H1 (cell line): ENCODE data around the gene VPS51. TPM values are rescaled to one million over a fixed set of nuclear protein-coding genes. Genes with fewer than 3 reads are reported as not detected.

Experiments used
- CTCF ChIA-PET: fragments of 300-600 bp; sonication (Branson Sonifier 250); formaldehyde crosslinking; loops from one replicate; lab custom pipeline; 2021; ENCODE audit not compliant: partially characterized antibody; lab: Charles Lee
- POLR2A ChIA-PET: fragments of 300-600 bp; sonication (Branson Sonifier 250); formaldehyde crosslinking; loops from one replicate; lab custom pipeline; 2021; ENCODE audit warnings: inconsistent platforms; ENCODE audit not compliant: partially characterized antibody; lab: Charles Lee
- DNase-seq, 2 experiments: peaks; one replicate each; pipeline versions ENCODE4 v3.0.0 to v3.0.0-alpha.2; 2010 to 2022; ENCODE audit warnings: low spot score in 2 of 2, low read depth in 1 of 2, mixed read lengths in 1 of 2
- FAIRE-seq: peaks from 2 replicates; lab custom pipeline; 2011; peaks lifted over from hg19 to GRCh38; lab: Jason Lieb, UNC
- H2AFZ ChIP-seq: 2 replicates; pipeline ENCODE4 v1.8.1; 2012; ENCODE audit warnings: low read length, inconsistent platforms
- H2AK5ac ChIP-seq: 2 replicates; pipeline ENCODE4 v1.6.1; 2013; ENCODE audit warnings: low read depth, low read length
- H2BK120ac ChIP-seq: replicated peaks from 2 replicates; pipeline ENCODE3; 2013; ENCODE audit warnings: low read depth, low read length, inconsistent platforms
- H2BK12ac ChIP-seq: 2 replicates; pipeline ENCODE4 v1.6.1; 2013; ENCODE audit warnings: low read depth, low read length
- H2BK15ac ChIP-seq: 2 replicates; pipeline ENCODE4 v1.6.1; 2013; ENCODE audit warnings: low read length
- H2BK20ac ChIP-seq: 2 replicates; pipeline ENCODE4 v1.6.1; 2013; ENCODE audit warnings: low read length
- H2BK5ac ChIP-seq: 2 replicates; pipeline ENCODE4 v1.6.1; 2013; ENCODE audit warnings: low read depth, low read length
- H3K14ac ChIP-seq: 2 replicates; pipeline ENCODE4 v1.6.1; 2013; ENCODE audit warnings: inconsistent platforms; ENCODE audit not compliant: insufficient read length
- H3K18ac ChIP-seq: 2 replicates; pipeline ENCODE4 v1.6.1; 2013; ENCODE audit warnings: low read length; ENCODE audit errors: extremely low read depth
- H3K23ac ChIP-seq: 2 replicates; pipeline ENCODE4 v1.6.1; 2013; ENCODE audit warnings: inconsistent platforms; ENCODE audit not compliant: insufficient read length
- H3K23me2 ChIP-seq: 2 replicates; pipeline ENCODE4 v1.6.1; 2013; ENCODE audit warnings: low read depth, low read length
- H3K27ac ChIP-seq: 2 replicates; pipeline ENCODE4 v1.6.1; 2011; ENCODE audit warnings: low read depth, low read length, inconsistent platforms
- H3K27me3 ChIP-seq, 4 experiments: replicated peaks in 1 of 4; 1 replicate in 1 of 4; 2 replicates in 3 of 4; pipeline versions ENCODE4 v1.6.1 to v1.8.1; 2011 to 2013; ENCODE audit warnings: low read length in 3 of 4, mild to moderate bottlenecking in 3 of 4, inconsistent platforms in 2 of 4, mixed read lengths in 2 of 4, moderate library complexity in 1 of 4; ENCODE audit not compliant: control insufficient read depth in 3 of 4, insufficient read depth in 3 of 4; ENCODE audit errors: extremely low read depth in 1 of 4
- H3K36me3 ChIP-seq, 4 experiments: 2 replicates each; pipeline versions ENCODE4 v1.6.1 to v1.8.1; 2011 to 2013; ENCODE audit warnings: mild to moderate bottlenecking in 4 of 4, low read length in 3 of 4, moderate library complexity in 2 of 4, control low read depth in 1 of 4, inconsistent platforms in 1 of 4; ENCODE audit not compliant: insufficient read depth in 4 of 4, control insufficient read depth in 2 of 4
- H3K4ac ChIP-seq: replicated peaks from 2 replicates; pipeline ENCODE3; 2013; ENCODE audit warnings: low read length, low read depth, mixed read lengths, inconsistent platforms; ENCODE audit not compliant: insufficient read length
- H3K4me1 ChIP-seq, 4 experiments: replicated peaks in 1 of 4; 1 replicate in 1 of 4; 2 replicates in 3 of 4; pipeline versions ENCODE4 v1.6.1 to v1.8.1; 2011 to 2013; ENCODE audit warnings: low read length in 3 of 4, inconsistent platforms in 2 of 4, mixed read lengths in 1 of 4; ENCODE audit not compliant: insufficient read depth in 4 of 4, control insufficient read depth in 3 of 4
- H3K4me2 ChIP-seq, 2 experiments: 2 replicates each; pipeline versions ENCODE4 v1.6.1 to v1.8.1; 2011 to 2013; ENCODE audit warnings: low read depth in 2 of 2, low read length in 2 of 2, control low read depth in 1 of 2, inconsistent platforms in 1 of 2, mild to moderate bottlenecking in 1 of 2; ENCODE audit not compliant: insufficient read depth in 1 of 2
- H3K4me3 ChIP-seq, 4 experiments: fragments of 200-600, 300-600 bp in 1 of 4; sonication (generic), shearing (Covaris generic), sonication (Bioruptor Twin) in 1 of 4; 2 replicates each; pipeline versions ENCODE4 v1.5.1 to v1.8.1; 2011 to 2016; ENCODE audit warnings: low read length in 4 of 4, low read depth in 3 of 4, control low read depth in 2 of 4, inconsistent platforms in 2 of 4, mild to moderate bottlenecking in 2 of 4, mixed read lengths in 1 of 4, moderate library complexity in 1 of 4; ENCODE audit not compliant: insufficient read depth in 2 of 4; ENCODE audit errors: extremely low read depth in 1 of 4
- H3K56ac ChIP-seq: replicated peaks from 2 replicates; pipeline ENCODE3; 2013; ENCODE audit warnings: low read depth, mild to moderate bottlenecking, mixed read lengths, low read length, inconsistent platforms; ENCODE audit not compliant: insufficient read length
- H3K79me1 ChIP-seq: 2 replicates; pipeline ENCODE4 v1.6.1; 2013; ENCODE audit warnings: low read depth, low read length, control low read depth
- H3K79me2 ChIP-seq, 2 experiments: 2 replicates each; pipeline versions ENCODE4 v1.6.1 to v1.8.1; 2012 to 2013; ENCODE audit warnings: low read length in 2 of 2, mild to moderate bottlenecking in 2 of 2, inconsistent platforms in 1 of 2; ENCODE audit not compliant: insufficient read depth in 2 of 2, control insufficient read depth in 1 of 2
- H3K9ac ChIP-seq, 4 experiments: replicated peaks in 1 of 4; 1 replicate in 1 of 4; 2 replicates in 3 of 4; pipeline versions ENCODE4 v1.6.1 to v1.8.1; 2011 to 2013; ENCODE audit warnings: low read depth in 3 of 4, low read length in 3 of 4, control low read depth in 2 of 4, mild to moderate bottlenecking in 2 of 4, moderate library complexity in 2 of 4, inconsistent platforms in 1 of 4; ENCODE audit errors: extremely low read depth in 1 of 4
- H3K9me3 ChIP-seq, 2 experiments: 2 replicates each; pipeline versions ENCODE4 v1.6.1 to v1.8.1; 2012 to 2013; ENCODE audit warnings: mild to moderate bottlenecking in 2 of 2, moderate library complexity in 2 of 2, control low read depth in 1 of 2, inconsistent platforms in 1 of 2, low read depth in 1 of 2, low read length in 1 of 2, mixed read lengths in 1 of 2; ENCODE audit not compliant: insufficient read depth in 2 of 2
- H4K20me1 ChIP-seq, 2 experiments: replicated peaks in 1 of 2; 2 replicates each; pipeline versions ENCODE3 to v1.8.1; 2011 to 2013; ENCODE audit warnings: inconsistent platforms in 2 of 2, low read length in 2 of 2, mild to moderate bottlenecking in 1 of 2; ENCODE audit not compliant: insufficient read depth in 2 of 2, control insufficient read depth in 1 of 2
- H4K5ac ChIP-seq: 2 replicates; pipeline ENCODE4 v1.6.1; 2013; ENCODE audit warnings: low read length, low read depth, mixed read lengths, inconsistent platforms; ENCODE audit not compliant: insufficient read length
- H4K8ac ChIP-seq: 2 replicates; pipeline ENCODE4 v1.8.0; 2013; ENCODE audit warnings: mild to moderate bottlenecking, moderate library complexity, low read length, inconsistent platforms; ENCODE audit not compliant: insufficient read depth; ENCODE audit errors: extremely low read depth
- H4K91ac ChIP-seq: replicated peaks from 2 replicates; pipeline ENCODE3; 2013; ENCODE audit warnings: low read length, mixed read lengths, inconsistent platforms; ENCODE audit not compliant: insufficient read length
- EZH2 ChIP-seq: fragments of 200-600 bp; sonication (generic); IDR thresholded peaks from 2 replicates; pipeline ENCODE4 v1.7.1; 2012; ENCODE audit warnings: low read depth, mild to moderate bottlenecking, moderate library complexity, low read length, inconsistent platforms; ENCODE audit not compliant: severe bottlenecking
- RNF2 ChIP-seq: fragments of 200-900, 300-1000 bp; sonication (generic); IDR thresholded peaks from 2 replicates; pipeline ENCODE4 v1.7.1; 2016; ENCODE audit warnings: borderline replicate concordance, low read depth, mild to moderate bottlenecking, antibody characterized with exemption, low read length; ENCODE audit not compliant: poor library complexity, severe bottlenecking; ENCODE audit errors: missing control alignments
- WGBS, 2 experiments: shearing (Covaris generic) in 1 of 2; methylation state at CpG; one replicate each; pipeline versions ENCODE4 v1.1.6 to v1.1.7; 2013 to 2015; ENCODE audit warnings: low lambda C conversion rate in 2 of 2, mixed read lengths in 2 of 2, inconsistent platforms in 1 of 2, low coverage in 1 of 2, missing lambda C conversion rate in 1 of 2; ENCODE audit not compliant: insufficient replicate concordance in 2 of 2, insufficient coverage in 1 of 2, insufficient read length in 1 of 2; ENCODE audit errors: extremely low coverage in 1 of 2, missing lambda C conversion rate in 1 of 2; 5-methylcytosine and 5-hydroxymethylcytosine counted together
- polyA plus RNA-seq, 7 experiments: library from polyadenylated mRNA; depleted of rRNA in 3 of 7; stranded (reverse) in 5 of 7; unstranded in 2 of 7; fragments of >200 nt in 5 of 7; fragments of 200-250 nt in 2 of 7; gene quantifications; 1 replicate in 5 of 7; 2 replicates in 1 of 7; 4 replicates in 1 of 7; pipeline versions ENCODE4 v1.2.1 to v1.2.3, GENCODE V29; 2011 to 2013; ENCODE audit warnings: missing spikeins in 2 of 7, mixed read lengths in 2 of 7
- total RNA-seq: library from RNA; stranded (reverse); fragmentation: NEBNext Ultra II Directional; extraction: Animal tissue kit (Norgen Biotek cat#: 25700); gene quantifications from 2 replicates; pipeline ENCODE4 v1.2.1, GENCODE V29; 2021

The VPS51 gene
- total and polyA plus RNA-seq, 2 of the 8 experiments (the other 6 are each of a cell fraction or from before 2014, with no cell fraction given), result 97.4 to 142 TPM

DNA sequence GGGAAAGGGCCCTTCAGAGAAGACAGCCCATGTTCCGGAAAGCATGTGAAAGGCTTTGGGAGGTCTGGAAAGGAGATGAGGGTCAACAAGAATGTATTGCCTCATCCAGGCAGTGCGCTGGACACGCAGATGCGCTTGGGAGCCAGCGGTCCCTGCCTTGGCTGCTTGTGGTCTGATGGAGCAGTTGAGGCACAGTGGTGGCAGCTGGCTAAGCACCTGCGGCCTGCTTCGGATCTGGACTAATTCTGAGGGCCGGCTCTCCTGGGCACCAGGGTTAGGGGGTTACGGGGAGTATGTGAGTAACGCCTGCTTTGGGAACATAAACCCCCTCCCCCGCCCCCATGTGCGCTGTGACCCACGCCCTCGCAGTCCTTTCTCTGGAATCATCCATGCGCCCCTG lies 11.1 kb downstream of the VPS51 start:
- Histone ChIP-seq H3K4ac (no peak overlapping the region), H4K20me1 (peaks cover 0 to 23% of the 10 kb centered on the region in 2 experiments), H2BK12ac (no peak overlapping the region), H3K56ac (no peak overlapping the region), H2BK15ac (no peak overlapping the region), H4K5ac (no peak overlapping the region), H3K18ac (no peak overlapping the region), H2AFZ (no peak overlapping the region), H3K27ac (no peak overlapping the region), H2AK5ac (no peak overlapping the region), H2BK20ac (no peak overlapping the region), H3K23ac (no peak overlapping the region), H3K79me2 (no peaks in the 10 kb centered on the region; a peak in 1 of 4 replicates), H3K79me1 (0 out of 2 replicates have a peak, but pooled peaks cover 3% of the 10 kb centered on the region), H4K8ac (no peak overlapping the region), H4K91ac (no peak overlapping the region), H3K23me2 (peaks cover 3% of the 10 kb centered on the region; the same call in 1 of the 2 replicates), H3K9me3 (no peaks in the 10 kb centered on the region), H2BK5ac (no peak overlapping the region), H3K36me3 (peaks cover 0 to 13% (median 0%) of the 10 kb centered on the region in 4 experiments; a peak in 2 of 8 replicates), H3K4me3 (no peak overlapping the region), H3K4me1 (peaks cover 0 to 10% (median 7%) of the 10 kb centered on the region in 4 experiments; a peak in 6 of 7 replicates), H3K9ac (no peak overlapping the region), H3K14ac (no peak overlapping the region), H3K27me3 (no peaks in the 10 kb centered on the region), H3K4me2 (no peak overlapping the region), H2BK120ac (no peak overlapping the region)
- DNase-seq (peak in 1 of 2 experiments; percentile 39), FAIRE-seq (no peak)
- POLR2A ChIA-PET, result interaction anchor here (1.2 to 17.4 kb wide), 4 partner anchors 9 to 24 kb away, joined by 5 to 305 read pairs (median 12); partner anchors contain the start of gene SYVN1
- CTCF ChIA-PET, result interaction anchor here (0.7 to 7.9 kb wide), 5 partner anchors 9 to 93 kb away, joined by 3 to 85 read pairs (median 12); partner anchors contain the start of genes ARL2 and ZNHIT2
- TF ChIP-seq RNF2 (no peak), EZH2 (no peak)
- WGBS, 2 experiments, result 97% methylated on average over 15 of the region's 15 CpGs; no CpG with 5 or more reads in 1 of the 2 experiments
